Subcutaneous adipose tissue (tissue), 4 donors: ENCODE measurements around the gene WNT6. TPM values are rescaled to one million over a fixed set of nuclear protein-coding genes. Genes with fewer than 3 reads are reported as not detected.

Experiments used
- CTCF ChIP-seq: fragments of 450-650 bp; IDR thresholded peaks from one replicate; pipeline ENCODE4 v1.5.1; 2016; ENCODE audit warnings: low read depth, mild to moderate bottlenecking, control low read depth, antibody characterized with exemption, moderate library complexity
- total RNA-seq, 4 donors: library from RNA; depleted of rRNA; stranded (reverse); fragments of >200 nt; gene quantifications; one replicate each; pipeline ENCODE4 v1.1.0, GENCODE V29; 2016

Gene WNT6
- total RNA-seq, 4 donors from 2014 or later, result 0.34 to 2.0 TPM; not detected in 2

- TF ChIP-seq CTCF, result no peak
These were observed 21.4 kb downstream of the WNT6 start for GRCh38 chr2:218880859-218881594.

- no peak for TF ChIP-seq CTCF
These were observed 22.3 kb downstream of the WNT6 start for GRCh38 chr2:218881744-218882460.

- no peak for TF ChIP-seq CTCF
These were observed 22.8 kb downstream of the WNT6 start for GRCh38 chr2:218882461-218882816.

- no peak for TF ChIP-seq CTCF
These were observed 23.3 kb downstream of the WNT6 start for GRCh38 chr2:218882866-218883366.

GRCh38 chr2:218883491-218884490 is 24.2 kb downstream of the WNT6 start:
- no peak for TF ChIP-seq CTCF

- TF ChIP-seq CTCF, result no peak
These were observed 24.9 kb downstream of the WNT6 start for GRCh38 chr2:218884519-218884918.
